H1 (cell line): ENCODE results near the gene FOXA2. TPM values are rescaled to one million over a fixed set of nuclear protein-coding genes. Genes with fewer than 3 reads are reported as not detected.

Experiments
- CTCF ChIA-PET: fragments of 300-600 bp; sonication (Branson Sonifier 250); formaldehyde crosslinking; loops from one replicate; lab custom pipeline; 2021; ENCODE audit not compliant: partially characterized antibody; lab: Charles Lee
- POLR2A ChIA-PET: fragments of 300-600 bp; sonication (Branson Sonifier 250); formaldehyde crosslinking; loops from one replicate; lab custom pipeline; 2021; ENCODE audit warnings: inconsistent platforms; ENCODE audit not compliant: partially characterized antibody; lab: Charles Lee
- DNase-seq, 2 experiments: peaks; one replicate each; pipeline versions ENCODE4 v3.0.0 to v3.0.0-alpha.2; 2010 to 2022; ENCODE audit warnings: low spot score in 2 of 2, low read depth in 1 of 2, mixed read lengths in 1 of 2
- FAIRE-seq: peaks from 2 replicates; lab custom pipeline; 2011; peaks lifted over from hg19 to GRCh38; lab: Jason Lieb, UNC
- H2AFZ ChIP-seq: 2 replicates; pipeline ENCODE4 v1.8.1; 2012; ENCODE audit warnings: low read length, inconsistent platforms
- H2AK5ac ChIP-seq: 2 replicates; pipeline ENCODE4 v1.6.1; 2013; ENCODE audit warnings: low read depth, low read length
- H2BK120ac ChIP-seq: replicated peaks from 2 replicates; pipeline ENCODE3; 2013; ENCODE audit warnings: low read depth, low read length, inconsistent platforms
- H2BK12ac ChIP-seq: 2 replicates; pipeline ENCODE4 v1.6.1; 2013; ENCODE audit warnings: low read depth, low read length
- H2BK15ac ChIP-seq: 2 replicates; pipeline ENCODE4 v1.6.1; 2013; ENCODE audit warnings: low read length
- H2BK20ac ChIP-seq: 2 replicates; pipeline ENCODE4 v1.6.1; 2013; ENCODE audit warnings: low read length
- H2BK5ac ChIP-seq: 2 replicates; pipeline ENCODE4 v1.6.1; 2013; ENCODE audit warnings: low read depth, low read length
- H3K14ac ChIP-seq: 2 replicates; pipeline ENCODE4 v1.6.1; 2013; ENCODE audit warnings: inconsistent platforms; ENCODE audit not compliant: insufficient read length
- H3K18ac ChIP-seq: 2 replicates; pipeline ENCODE4 v1.6.1; 2013; ENCODE audit warnings: low read length; ENCODE audit errors: extremely low read depth
- H3K23ac ChIP-seq: 2 replicates; pipeline ENCODE4 v1.6.1; 2013; ENCODE audit warnings: inconsistent platforms; ENCODE audit not compliant: insufficient read length
- H3K23me2 ChIP-seq: 2 replicates; pipeline ENCODE4 v1.6.1; 2013; ENCODE audit warnings: low read depth, low read length
- H3K27ac ChIP-seq: 2 replicates; pipeline ENCODE4 v1.6.1; 2011; ENCODE audit warnings: low read depth, low read length, inconsistent platforms
- H3K27me3 ChIP-seq, 4 experiments: replicated peaks in 1 of 4; 1 replicate in 1 of 4; 2 replicates in 3 of 4; pipeline versions ENCODE4 v1.6.1 to v1.8.1; 2011 to 2013; ENCODE audit warnings: low read length in 3 of 4, mild to moderate bottlenecking in 3 of 4, inconsistent platforms in 2 of 4, mixed read lengths in 2 of 4, moderate library complexity in 1 of 4; ENCODE audit not compliant: control insufficient read depth in 3 of 4, insufficient read depth in 3 of 4; ENCODE audit errors: extremely low read depth in 1 of 4
- H3K36me3 ChIP-seq, 4 experiments: 2 replicates each; pipeline versions ENCODE4 v1.6.1 to v1.8.1; 2011 to 2013; ENCODE audit warnings: mild to moderate bottlenecking in 4 of 4, low read length in 3 of 4, moderate library complexity in 2 of 4, control low read depth in 1 of 4, inconsistent platforms in 1 of 4; ENCODE audit not compliant: insufficient read depth in 4 of 4, control insufficient read depth in 2 of 4
- H3K4ac ChIP-seq: replicated peaks from 2 replicates; pipeline ENCODE3; 2013; ENCODE audit warnings: low read length, low read depth, mixed read lengths, inconsistent platforms; ENCODE audit not compliant: insufficient read length
- H3K4me1 ChIP-seq, 4 experiments: replicated peaks in 1 of 4; 1 replicate in 1 of 4; 2 replicates in 3 of 4; pipeline versions ENCODE4 v1.6.1 to v1.8.1; 2011 to 2013; ENCODE audit warnings: low read length in 3 of 4, inconsistent platforms in 2 of 4, mixed read lengths in 1 of 4; ENCODE audit not compliant: insufficient read depth in 4 of 4, control insufficient read depth in 3 of 4
- H3K4me2 ChIP-seq, 2 experiments: 2 replicates each; pipeline versions ENCODE4 v1.6.1 to v1.8.1; 2011 to 2013; ENCODE audit warnings: low read depth in 2 of 2, low read length in 2 of 2, control low read depth in 1 of 2, inconsistent platforms in 1 of 2, mild to moderate bottlenecking in 1 of 2; ENCODE audit not compliant: insufficient read depth in 1 of 2
- H3K4me3 ChIP-seq, 4 experiments: fragments of 200-600, 300-600 bp in 1 of 4; sonication (generic), shearing (Covaris generic), sonication (Bioruptor Twin) in 1 of 4; 2 replicates each; pipeline versions ENCODE4 v1.5.1 to v1.8.1; 2011 to 2016; ENCODE audit warnings: low read length in 4 of 4, low read depth in 3 of 4, control low read depth in 2 of 4, inconsistent platforms in 2 of 4, mild to moderate bottlenecking in 2 of 4, mixed read lengths in 1 of 4, moderate library complexity in 1 of 4; ENCODE audit not compliant: insufficient read depth in 2 of 4; ENCODE audit errors: extremely low read depth in 1 of 4
- H3K56ac ChIP-seq: replicated peaks from 2 replicates; pipeline ENCODE3; 2013; ENCODE audit warnings: low read depth, mild to moderate bottlenecking, mixed read lengths, low read length, inconsistent platforms; ENCODE audit not compliant: insufficient read length
- H3K79me1 ChIP-seq: 2 replicates; pipeline ENCODE4 v1.6.1; 2013; ENCODE audit warnings: low read depth, low read length, control low read depth
- H3K79me2 ChIP-seq, 2 experiments: 2 replicates each; pipeline versions ENCODE4 v1.6.1 to v1.8.1; 2012 to 2013; ENCODE audit warnings: low read length in 2 of 2, mild to moderate bottlenecking in 2 of 2, inconsistent platforms in 1 of 2; ENCODE audit not compliant: insufficient read depth in 2 of 2, control insufficient read depth in 1 of 2
- H3K9ac ChIP-seq, 4 experiments: replicated peaks in 1 of 4; 1 replicate in 1 of 4; 2 replicates in 3 of 4; pipeline versions ENCODE4 v1.6.1 to v1.8.1; 2011 to 2013; ENCODE audit warnings: low read depth in 3 of 4, low read length in 3 of 4, control low read depth in 2 of 4, mild to moderate bottlenecking in 2 of 4, moderate library complexity in 2 of 4, inconsistent platforms in 1 of 4; ENCODE audit errors: extremely low read depth in 1 of 4
- H3K9me3 ChIP-seq, 2 experiments: 2 replicates each; pipeline versions ENCODE4 v1.6.1 to v1.8.1; 2012 to 2013; ENCODE audit warnings: mild to moderate bottlenecking in 2 of 2, moderate library complexity in 2 of 2, control low read depth in 1 of 2, inconsistent platforms in 1 of 2, low read depth in 1 of 2, low read length in 1 of 2, mixed read lengths in 1 of 2; ENCODE audit not compliant: insufficient read depth in 2 of 2
- H4K20me1 ChIP-seq, 2 experiments: replicated peaks in 1 of 2; 2 replicates each; pipeline versions ENCODE3 to v1.8.1; 2011 to 2013; ENCODE audit warnings: inconsistent platforms in 2 of 2, low read length in 2 of 2, mild to moderate bottlenecking in 1 of 2; ENCODE audit not compliant: insufficient read depth in 2 of 2, control insufficient read depth in 1 of 2
- H4K5ac ChIP-seq: 2 replicates; pipeline ENCODE4 v1.6.1; 2013; ENCODE audit warnings: low read length, low read depth, mixed read lengths, inconsistent platforms; ENCODE audit not compliant: insufficient read length
- H4K8ac ChIP-seq: 2 replicates; pipeline ENCODE4 v1.8.0; 2013; ENCODE audit warnings: mild to moderate bottlenecking, moderate library complexity, low read length, inconsistent platforms; ENCODE audit not compliant: insufficient read depth; ENCODE audit errors: extremely low read depth
- H4K91ac ChIP-seq: replicated peaks from 2 replicates; pipeline ENCODE3; 2013; ENCODE audit warnings: low read length, mixed read lengths, inconsistent platforms; ENCODE audit not compliant: insufficient read length
- EZH2 ChIP-seq: fragments of 200-600 bp; sonication (generic); IDR thresholded peaks from 2 replicates; pipeline ENCODE4 v1.7.1; 2012; ENCODE audit warnings: low read depth, mild to moderate bottlenecking, moderate library complexity, low read length, inconsistent platforms; ENCODE audit not compliant: severe bottlenecking
- KDM4A ChIP-seq: IDR thresholded peaks from one replicate; pipeline ENCODE4 v1.7.1; 2012; ENCODE audit warnings: low read depth, mild to moderate bottlenecking, moderate library complexity, low read length, inconsistent platforms; ENCODE audit not compliant: severe bottlenecking
- SIX5 ChIP-seq: IDR thresholded peaks from 2 replicates; pipeline ENCODE4 v1.6.1; 2011; ENCODE audit warnings: mild to moderate bottlenecking, low read depth, low read length
- WGBS, 2 experiments: shearing (Covaris generic) in 1 of 2; methylation state at CpG; one replicate each; pipeline versions ENCODE4 v1.1.6 to v1.1.7; 2013 to 2015; ENCODE audit warnings: low lambda C conversion rate in 2 of 2, mixed read lengths in 2 of 2, inconsistent platforms in 1 of 2, low coverage in 1 of 2, missing lambda C conversion rate in 1 of 2; ENCODE audit not compliant: insufficient replicate concordance in 2 of 2, insufficient coverage in 1 of 2, insufficient read length in 1 of 2; ENCODE audit errors: extremely low coverage in 1 of 2, missing lambda C conversion rate in 1 of 2; 5-methylcytosine and 5-hydroxymethylcytosine counted together
- polyA plus RNA-seq, 7 experiments: library from polyadenylated mRNA; depleted of rRNA in 3 of 7; stranded (reverse) in 5 of 7; unstranded in 2 of 7; fragments of >200 nt in 5 of 7; fragments of 200-250 nt in 2 of 7; gene quantifications; 1 replicate in 5 of 7; 2 replicates in 1 of 7; 4 replicates in 1 of 7; pipeline versions ENCODE4 v1.2.1 to v1.2.3, GENCODE V29; 2011 to 2013; ENCODE audit warnings: missing spikeins in 2 of 7, mixed read lengths in 2 of 7
- total RNA-seq: library from RNA; stranded (reverse); fragmentation: NEBNext Ultra II Directional; extraction: Animal tissue kit (Norgen Biotek cat#: 25700); gene quantifications from 2 replicates; pipeline ENCODE4 v1.2.1, GENCODE V29; 2021

Gene FOXA2
- total and polyA plus RNA-seq, 2 of the 8 experiments (the other 6 are each of a cell fraction or from before 2014, with no cell fraction given), result not detected

- DNase-seq (no peak), FAIRE-seq (no peak)
- H3K27me3 ChIP-seq, result no peaks in the 10 kb centered on the region
- POLR2A ChIA-PET, result no interaction called here
- no peak overlapping the region for H3K56ac ChIP-seq
- no peak overlapping the region for H2BK15ac ChIP-seq
- no peaks in the 10 kb centered on the region for H3K9me3 ChIP-seq
- H2AFZ ChIP-seq, result no peak overlapping the region
- no peak overlapping the region for H3K4me2 ChIP-seq
- H3K79me2 ChIP-seq, result no peaks in the 10 kb centered on the region
- H3K14ac ChIP-seq, result no peak overlapping the region
- H2AK5ac ChIP-seq, result no peak overlapping the region
- H3K23ac ChIP-seq, result no peak overlapping the region
- no peak overlapping the region for H4K5ac ChIP-seq
- peaks cover 3% of the 10 kb centered on the region; the same call in 1 of the 2 replicates for H3K23me2 ChIP-seq
- H3K4me3 ChIP-seq, result no peak overlapping the region
- no peaks in the 10 kb centered on the region for H3K36me3 ChIP-seq
- no peak overlapping the region for H2BK20ac ChIP-seq
- no peak overlapping the region for H3K9ac ChIP-seq
- H3K4me1 ChIP-seq, result no peaks in the 10 kb centered on the region
- no peak overlapping the region for H4K8ac ChIP-seq
- no peak overlapping the region for H2BK12ac ChIP-seq
- H3K79me1 ChIP-seq, result no peaks in the 10 kb centered on the region
- no peak overlapping the region for H2BK120ac ChIP-seq
- H3K4ac ChIP-seq, result no peak overlapping the region
- WGBS, 2 experiments, result 75% methylated on average over 1 of the region's 1 CpG; no CpG with 5 or more reads in 1 of the 2 experiments
- H3K27ac ChIP-seq, result no peak overlapping the region
- H3K18ac ChIP-seq, result no peak overlapping the region
- no peak overlapping the region for H4K91ac ChIP-seq
- H4K20me1 ChIP-seq, result no peaks in the 10 kb centered on the region
- H2BK5ac ChIP-seq, result no peak overlapping the region
- CTCF ChIA-PET, result interaction anchor here (1.0 kb wide), 1 partner anchor 9 kb away, joined by 3 read pairs; no protein-coding TSS in a partner anchor
- TF ChIP-seq EZH2 (no peak), SIX5 (no peak), KDM4A (no peak)
Measured at GRCh38 chr20:22542427-22542826, 41.9 kb downstream of the FOXA2 start.
